Neural cell (in vitro differentiated cells): ENCODE measurements around the gene COMMD9.

ENCODE experiments used
- CTCF ChIP-seq: fragments of 450-650 bp; IDR thresholded peaks from 2 replicates; pipeline ENCODE4 v1.5.1; 2014; ENCODE audit warnings: antibody characterized with exemption, mild to moderate bottlenecking, moderate library complexity; ENCODE audit not compliant: poor library complexity, severe bottlenecking
- EZH2 ChIP-seq: fragments of 200-600, 300-800 bp; shearing (Covaris generic), sonication (generic); IDR thresholded peaks from 2 replicates; pipeline ENCODE4 v1.6.1; 2014; ENCODE audit warnings: antibody characterized with exemption, low read length, borderline replicate concordance, mild to moderate bottlenecking; ENCODE audit not compliant: insufficient read depth, poor library complexity, severe bottlenecking
- MXI1 ChIP-seq: fragments of 450-650 bp; conservative IDR thresholded peaks from 2 replicates; pipeline ENCODE4 v1.6.1; 2014; ENCODE audit warnings: antibody characterized with exemption, mild to moderate bottlenecking; ENCODE audit not compliant: poor library complexity, severe bottlenecking
- POLR2AphosphoS5 ChIP-seq: IDR thresholded peaks from 2 replicates; pipeline ENCODE4 v1.6.1; 2012
- RAD21 ChIP-seq: fragments of 450-650 bp; conservative IDR thresholded peaks from 2 replicates; pipeline ENCODE4 v1.6.1; 2014; ENCODE audit warnings: antibody characterized with exemption, mild to moderate bottlenecking, moderate library complexity
- TAF1 ChIP-seq: IDR thresholded peaks from 2 replicates; pipeline ENCODE4 v1.6.1; 2012; ENCODE audit warnings: low read depth
- TF ChIP-seq, protein P1 (sequence below): IDR thresholded peaks from 2 replicates; pipeline ENCODE4 v1.6.1; 2012; ENCODE audit warnings: borderline replicate concordance

DNA sequence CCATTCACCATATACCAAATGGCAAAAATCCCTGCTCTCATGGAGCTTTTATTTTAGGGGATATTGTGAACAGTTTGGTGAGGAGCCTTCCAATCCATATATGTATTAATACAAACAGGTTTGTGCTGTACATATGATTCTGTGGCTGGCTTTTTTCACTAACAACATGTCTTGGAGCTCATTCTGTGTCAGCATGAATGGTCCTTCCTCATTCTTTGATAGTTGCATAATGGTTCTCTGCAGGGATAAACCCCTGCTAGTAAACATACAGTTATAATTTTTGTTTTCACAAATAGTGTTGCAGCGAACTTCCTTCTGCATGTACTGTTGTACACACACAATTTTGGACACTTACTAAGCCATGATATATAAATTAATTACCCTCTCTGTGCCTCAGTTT is 15.1 kb upstream of the COMMD9 start:
- TF ChIP-seq EZH2, result no peak
- TF ChIP-seq, protein P1, sequence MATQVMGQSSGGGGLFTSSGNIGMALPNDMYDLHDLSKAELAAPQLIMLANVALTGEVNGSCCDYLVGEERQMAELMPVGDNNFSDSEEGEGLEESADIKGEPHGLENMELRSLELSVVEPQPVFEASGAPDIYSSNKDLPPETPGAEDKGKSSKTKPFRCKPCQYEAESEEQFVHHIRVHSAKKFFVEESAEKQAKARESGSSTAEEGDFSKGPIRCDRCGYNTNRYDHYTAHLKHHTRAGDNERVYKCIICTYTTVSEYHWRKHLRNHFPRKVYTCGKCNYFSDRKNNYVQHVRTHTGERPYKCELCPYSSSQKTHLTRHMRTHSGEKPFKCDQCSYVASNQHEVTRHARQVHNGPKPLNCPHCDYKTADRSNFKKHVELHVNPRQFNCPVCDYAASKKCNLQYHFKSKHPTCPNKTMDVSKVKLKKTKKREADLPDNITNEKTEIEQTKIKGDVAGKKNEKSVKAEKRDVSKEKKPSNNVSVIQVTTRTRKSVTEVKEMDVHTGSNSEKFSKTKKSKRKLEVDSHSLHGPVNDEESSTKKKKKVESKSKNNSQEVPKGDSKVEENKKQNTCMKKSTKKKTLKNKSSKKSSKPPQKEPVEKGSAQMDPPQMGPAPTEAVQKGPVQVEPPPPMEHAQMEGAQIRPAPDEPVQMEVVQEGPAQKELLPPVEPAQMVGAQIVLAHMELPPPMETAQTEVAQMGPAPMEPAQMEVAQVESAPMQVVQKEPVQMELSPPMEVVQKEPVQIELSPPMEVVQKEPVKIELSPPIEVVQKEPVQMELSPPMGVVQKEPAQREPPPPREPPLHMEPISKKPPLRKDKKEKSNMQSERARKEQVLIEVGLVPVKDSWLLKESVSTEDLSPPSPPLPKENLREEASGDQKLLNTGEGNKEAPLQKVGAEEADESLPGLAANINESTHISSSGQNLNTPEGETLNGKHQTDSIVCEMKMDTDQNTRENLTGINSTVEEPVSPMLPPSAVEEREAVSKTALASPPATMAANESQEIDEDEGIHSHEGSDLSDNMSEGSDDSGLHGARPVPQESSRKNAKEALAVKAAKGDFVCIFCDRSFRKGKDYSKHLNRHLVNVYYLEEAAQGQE, result no peak
- no peak for TF ChIP-seq CTCF
- no peak for TF ChIP-seq TAF1
- TF ChIP-seq POLR2AphosphoS5, result no peak
- no peak for TF ChIP-seq RAD21
- no peak for TF ChIP-seq MXI1
